Neural progenitor cell (in vitro differentiated cells): ENCODE measurements around the gene ARAF.

Experiments
- CTCF ChIP-seq: fragments of 200-600 bp; sonication (generic); IDR thresholded peaks from 2 replicates; pipeline ENCODE4 v1.5.1; 2017; ENCODE audit warnings: antibody characterized with exemption, mild to moderate bottlenecking
- EZH2 ChIP-seq: fragments of 200-600 bp; sonication (generic); IDR thresholded peaks from 2 replicates; pipeline ENCODE4 v1.6.1; 2017; ENCODE audit warnings: antibody characterized with exemption, mild to moderate bottlenecking, moderate library complexity

DNA sequence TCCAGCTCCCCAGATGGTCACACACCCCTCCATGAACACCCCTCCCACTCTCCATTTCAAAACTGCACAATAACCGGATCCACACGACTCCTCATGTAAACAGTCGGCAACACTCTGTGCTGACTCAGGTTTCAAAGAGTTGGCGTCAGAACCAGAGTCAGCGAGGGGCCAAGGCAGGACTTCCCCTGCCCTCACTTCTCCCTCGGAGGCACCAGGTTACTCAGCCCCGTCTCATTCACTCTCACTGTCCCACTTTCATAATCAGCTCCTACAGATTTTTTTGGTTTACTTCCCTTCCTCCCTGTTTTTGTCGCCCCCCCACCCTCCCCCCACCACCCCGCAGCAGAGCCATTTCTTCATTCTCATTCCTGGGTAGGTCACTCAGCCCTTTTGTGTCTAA is 18.5 kb downstream of the ARAF start:
- TF ChIP-seq CTCF, result no peak
- TF ChIP-seq EZH2, result no peak
